DOHH2 (cell line): ENCODE results near the gene SH2B2.
"Not testable (repeated sequence)": the region's sequence is repeated elsewhere in the genome, so short reads cannot be mapped to it uniquely, and the experiment has no call there.

ENCODE experiments used
- H3F3A ChIP-seq: fragments of 200-600 bp; sonication (generic), shearing (Covaris generic); 2 replicates; pipeline ENCODE4 v1.6.0; 2016; ENCODE audit warnings: antibody characterized with exemption, mild to moderate bottlenecking; ENCODE audit not compliant: control insufficient read depth, insufficient read depth
- H3K27ac ChIP-seq: fragments of 200-600 bp; sonication (generic); 2 replicates; pipeline ENCODE4 v1.5.1; 2014; ENCODE audit warnings: low read depth, mild to moderate bottlenecking, low read length, moderate library complexity
- H3K27me3 ChIP-seq: fragments of 200-600 bp; sonication (generic); 2 replicates; pipeline ENCODE4 v1.6.1; 2014; ENCODE audit warnings: mild to moderate bottlenecking, low read length, mixed read lengths; ENCODE audit not compliant: control insufficient read depth
- H3K36me3 ChIP-seq: fragments of 200-600 bp; sonication (generic); 2 replicates; pipeline ENCODE4 v1.6.1; 2014; ENCODE audit warnings: mild to moderate bottlenecking, low read length, moderate library complexity, mixed read lengths; ENCODE audit not compliant: control insufficient read depth
- H3K4me1 ChIP-seq: fragments of 200-600 bp; sonication (generic); 2 replicates; pipeline ENCODE4 v1.6.1; 2014; ENCODE audit warnings: mild to moderate bottlenecking, low read length, mixed read lengths; ENCODE audit not compliant: control insufficient read depth
- H3K4me2 ChIP-seq: fragments of 200-600 bp; sonication (generic); 2 replicates; pipeline ENCODE4 v1.6.0; 2014; ENCODE audit warnings: mild to moderate bottlenecking, low read length, moderate library complexity
- H3K4me3 ChIP-seq: fragments of 200-600 bp; sonication (generic); 2 replicates; pipeline ENCODE4 v1.5.1; 2014; ENCODE audit warnings: mild to moderate bottlenecking, low read length, mixed read lengths
- H3K79me2 ChIP-seq: fragments of 200-600 bp; sonication (generic); 2 replicates; pipeline ENCODE4 v1.6.1; 2014; ENCODE audit warnings: mild to moderate bottlenecking, low read length, mixed read lengths; ENCODE audit not compliant: control insufficient read depth
- H3K9me2 ChIP-seq: fragments of 200-600 bp; sonication (generic); replicated peaks from 2 replicates; pipeline ENCODE4 v1.6.1; 2014; ENCODE audit warnings: mild to moderate bottlenecking, low read length, mixed read lengths; ENCODE audit not compliant: control insufficient read depth
- H3K9me3 ChIP-seq: fragments of 200-600 bp; sonication (generic); 2 replicates; pipeline ENCODE4 v1.6.1; 2014; ENCODE audit warnings: antibody characterized with exemption, low read length, mixed read lengths; ENCODE audit not compliant: control insufficient read depth, insufficient read depth
- H4K20me1 ChIP-seq: fragments of 200-600 bp; sonication (generic); 2 replicates; pipeline ENCODE4 v1.6.0; 2014; ENCODE audit warnings: low read depth, mild to moderate bottlenecking, antibody characterized with exemption, low read length, moderate library complexity; ENCODE audit not compliant: control insufficient read depth, insufficient read depth
- EZH2phosphoT487 ChIP-seq: fragments of 200-600 bp; sonication (generic); IDR thresholded peaks from 2 replicates; pipeline ENCODE4 v1.6.1; 2017; ENCODE audit warnings: borderline replicate concordance, mild to moderate bottlenecking, antibody characterized with exemption, low read length, moderate library complexity, mixed read lengths
- TF ChIP-seq, protein P1 (sequence below): fragments of 200-600 bp; sonication (generic); IDR thresholded peaks from one replicate; pipeline ENCODE4 v1.5.1; 2014; ENCODE audit warnings: antibody characterized with exemption, mild to moderate bottlenecking, low read depth, low read length; ENCODE audit not compliant: poor library complexity, severe bottlenecking

The SH2B2 gene

DNA sequence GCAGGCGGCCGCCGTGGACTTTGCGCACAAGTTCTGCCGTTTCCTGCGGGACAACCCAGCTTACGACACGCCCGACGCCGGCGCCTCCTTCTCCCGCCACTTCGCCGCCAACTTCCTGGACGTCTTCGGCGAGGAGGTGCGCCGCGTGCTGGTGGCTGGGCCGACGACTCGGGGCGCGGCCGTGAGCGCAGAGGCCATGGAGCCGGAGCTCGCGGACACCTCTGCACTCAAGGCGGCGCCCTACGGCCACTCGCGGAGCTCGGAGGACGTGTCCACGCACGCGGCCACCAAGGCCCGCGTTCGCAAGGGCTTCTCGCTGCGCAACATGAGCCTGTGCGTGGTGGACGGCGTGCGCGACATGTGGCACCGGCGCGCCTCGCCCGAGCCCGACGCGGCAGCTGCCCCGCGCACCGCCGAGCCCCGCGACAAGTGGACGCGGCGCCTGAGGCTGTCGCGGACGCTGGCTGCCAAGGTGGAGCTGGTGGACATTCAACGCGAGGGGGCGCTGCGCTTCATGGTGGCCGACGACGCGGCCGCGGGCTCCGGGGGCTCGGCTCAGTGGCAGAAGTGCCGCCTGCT lies 14.1 kb downstream of the SH2B2 start:
- Histone ChIP-seq H3K36me3 (peaks cover 74% of the 10 kb centered on the region), H3K27ac (no peak overlapping the region), H3F3A (peaks cover 28% of the 10 kb centered on the region), H3K4me1 (peaks cover 61% of the 10 kb centered on the region), H3K4me3 (no peak overlapping the region), H3K4me2 (no peak overlapping the region), H3K27me3 (no peaks in the 10 kb centered on the region), H4K20me1 (peaks cover 8% of the 10 kb centered on the region; the same call in 1 of the 2 replicates), H3K9me3 (no peaks in the 10 kb centered on the region), H3K9me2 (no peaks in the 10 kb centered on the region), H3K79me2 (peaks cover 87% of the 10 kb centered on the region)
- TF ChIP-seq EZH2phosphoT487, result no peak
- TF ChIP-seq, protein P1, sequence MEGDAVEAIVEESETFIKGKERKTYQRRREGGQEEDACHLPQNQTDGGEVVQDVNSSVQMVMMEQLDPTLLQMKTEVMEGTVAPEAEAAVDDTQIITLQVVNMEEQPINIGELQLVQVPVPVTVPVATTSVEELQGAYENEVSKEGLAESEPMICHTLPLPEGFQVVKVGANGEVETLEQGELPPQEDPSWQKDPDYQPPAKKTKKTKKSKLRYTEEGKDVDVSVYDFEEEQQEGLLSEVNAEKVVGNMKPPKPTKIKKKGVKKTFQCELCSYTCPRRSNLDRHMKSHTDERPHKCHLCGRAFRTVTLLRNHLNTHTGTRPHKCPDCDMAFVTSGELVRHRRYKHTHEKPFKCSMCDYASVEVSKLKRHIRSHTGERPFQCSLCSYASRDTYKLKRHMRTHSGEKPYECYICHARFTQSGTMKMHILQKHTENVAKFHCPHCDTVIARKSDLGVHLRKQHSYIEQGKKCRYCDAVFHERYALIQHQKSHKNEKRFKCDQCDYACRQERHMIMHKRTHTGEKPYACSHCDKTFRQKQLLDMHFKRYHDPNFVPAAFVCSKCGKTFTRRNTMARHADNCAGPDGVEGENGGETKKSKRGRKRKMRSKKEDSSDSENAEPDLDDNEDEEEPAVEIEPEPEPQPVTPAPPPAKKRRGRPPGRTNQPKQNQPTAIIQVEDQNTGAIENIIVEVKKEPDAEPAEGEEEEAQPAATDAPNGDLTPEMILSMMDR, result no peak

DNA sequence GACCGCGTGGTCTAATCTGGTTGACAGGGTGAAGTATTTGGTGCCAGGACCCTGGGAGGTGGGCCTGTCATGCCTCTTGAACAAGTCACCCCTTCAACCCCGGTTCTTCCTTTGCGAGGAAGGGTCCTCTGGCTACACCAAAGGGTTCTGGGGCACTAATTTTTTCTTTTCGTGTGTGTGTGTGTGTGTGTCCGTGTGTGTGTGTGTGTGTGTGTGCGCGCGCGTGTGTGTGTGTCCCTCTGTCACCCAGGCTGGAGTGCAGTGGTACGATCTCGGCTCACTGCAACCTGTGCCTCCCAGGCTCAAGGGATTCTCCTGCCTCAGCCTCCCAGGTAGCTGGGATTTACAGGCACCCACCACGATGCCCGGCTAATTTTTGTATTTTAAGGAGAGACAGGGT lies 14.7 kb downstream of the SH2B2 start:
- not testable (repeated sequence) for H3K27me3 ChIP-seq, H3K9me3 ChIP-seq, H3K27ac ChIP-seq, H3K4me3 ChIP-seq, H4K20me1 ChIP-seq, H3K4me2 ChIP-seq, H3K9me2 ChIP-seq
- Histone ChIP-seq H3K79me2 (peaks cover 82% of the 10 kb centered on the region), H3F3A (peaks cover 34% of the 10 kb centered on the region), H3K36me3 (peaks cover 71% of the 10 kb centered on the region), H3K4me1 (peaks cover 67% of the 10 kb centered on the region)

DNA sequence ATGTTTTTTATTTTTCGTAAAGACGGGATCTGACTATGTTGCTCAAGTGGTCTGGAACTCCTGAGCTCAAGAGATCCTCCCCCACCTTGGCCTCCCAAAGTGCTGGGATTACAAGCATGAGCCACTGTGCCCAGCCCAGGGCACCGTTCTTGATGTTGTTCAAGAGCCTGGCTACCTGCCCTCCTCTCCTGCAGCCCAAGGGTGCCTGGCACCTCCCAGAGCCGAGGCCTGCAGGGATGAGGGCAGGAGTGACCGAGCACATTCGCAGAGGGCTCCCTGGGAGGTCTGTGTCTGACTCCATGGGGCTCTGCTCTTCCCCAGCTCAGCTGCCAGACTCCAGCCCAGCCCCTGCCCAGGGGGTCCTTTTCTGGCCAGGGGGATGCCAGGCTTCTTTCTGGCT lies 15.4 kb downstream of the SH2B2 start:
- 0 out of 2 replicates have a peak overlapping the region, but pooled peaks have one; percentile 52 for H3K4me3 ChIP-seq
- no peaks in the 10 kb centered on the region for H3K9me3 ChIP-seq
- H3F3A ChIP-seq, result peaks cover 37% of the 10 kb centered on the region
- peak overlapping the region; percentile 96 for H3K4me2 ChIP-seq
- no peaks in the 10 kb centered on the region for H3K27me3 ChIP-seq
- H3K36me3 ChIP-seq, result peaks cover 69% of the 10 kb centered on the region
- peaks cover 8% of the 10 kb centered on the region; the same call in 1 of the 2 replicates for H4K20me1 ChIP-seq
- peaks cover 79% of the 10 kb centered on the region for H3K79me2 ChIP-seq
- H3K27ac ChIP-seq, result peak overlapping the region; percentile 94
- TF ChIP-seq, protein P1, result no peak
- TF ChIP-seq EZH2phosphoT487, result no peak
- peaks cover 74% of the 10 kb centered on the region for H3K4me1 ChIP-seq
- H3K9me2 ChIP-seq, result no peaks in the 10 kb centered on the region

DNA sequence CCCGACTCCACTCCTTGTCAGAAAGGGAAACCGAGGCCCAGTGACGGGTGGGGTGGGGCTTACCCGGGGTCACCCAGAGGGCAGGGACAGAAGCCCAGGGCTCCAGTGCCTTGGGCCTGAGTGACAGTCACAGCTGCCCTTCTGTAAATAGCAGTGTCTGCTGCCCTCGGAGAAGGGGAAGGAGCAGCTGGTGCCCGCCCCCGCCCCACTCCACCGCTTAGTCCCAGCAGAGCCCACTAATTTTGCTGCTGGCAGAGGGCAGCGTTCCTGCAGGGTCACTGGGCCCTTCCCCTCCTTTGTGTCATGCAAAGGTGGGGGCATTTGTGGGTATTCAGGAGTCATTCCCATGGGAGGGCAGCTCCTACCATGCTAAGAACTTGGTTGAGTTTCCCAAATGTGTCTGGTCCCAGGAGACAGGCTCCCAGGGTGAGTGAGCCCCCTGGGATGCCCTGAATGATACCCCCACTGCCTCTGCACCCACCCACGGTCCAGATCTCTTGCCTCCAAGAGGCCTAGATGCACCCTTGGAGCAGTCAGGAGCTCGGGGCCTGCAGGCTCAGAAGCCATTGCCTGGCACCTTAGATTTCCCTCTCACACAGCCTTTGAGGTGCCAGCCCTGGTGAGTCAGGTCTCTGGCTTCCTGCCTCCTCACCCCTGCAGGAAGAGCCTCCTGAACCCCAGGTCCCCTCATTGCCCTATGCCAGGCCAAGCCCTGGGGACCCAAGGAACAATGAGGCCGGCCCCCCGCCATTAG lies 17.2 kb downstream of the SH2B2 start:
- Histone ChIP-seq H3K4me2 (peak overlapping the region; percentile 96), H3F3A (peaks cover 32% of the 10 kb centered on the region), H3K9me3 (no peaks in the 10 kb centered on the region), H3K27me3 (no peaks in the 10 kb centered on the region), H3K4me3 (peak overlapping the region; percentile 52), H4K20me1 (no peaks in the 10 kb centered on the region), H3K9me2 (no peaks in the 10 kb centered on the region), H3K4me1 (peaks cover 79% of the 10 kb centered on the region), H3K36me3 (peaks cover 73% of the 10 kb centered on the region), H3K27ac (peak overlapping the region; percentile 94), H3K79me2 (peaks cover 80% of the 10 kb centered on the region)
- TF ChIP-seq, protein P1, result no peak
- no peak for TF ChIP-seq EZH2phosphoT487
